Stomach (tissue), 9 donors: ENCODE data around the gene ITIH1. TPM values are rescaled to one million over a fixed set of nuclear protein-coding genes. Genes with fewer than 3 reads are reported as not detected.

ENCODE experiments used
- DNase-seq, 2 donors: peaks; one replicate each; pipeline versions ENCODE4 v3.0.0 to v3.0.0-alpha.2; 2013 to 2019
- H3K27ac ChIP-seq, 5 donors: fragments of 200-600 bp in 4 of 5; sonication (generic) in 4 of 5; one replicate each; pipeline ENCODE4 v1.5.1; 2013 to 2019; ENCODE audit warnings: mild to moderate bottlenecking in 1 of 5, moderate library complexity in 1 of 5
- H3K27me3 ChIP-seq, 3 donors: fragments of 200-600 bp; sonication (generic); one replicate each; pipeline ENCODE4 v1.5.1; 2017 to 2019; ENCODE audit warnings: mixed run types in 1 of 3
- H3K36me3 ChIP-seq, 4 donors: fragments of 200-600 bp; sonication (generic); 1 replicate in 3 of 4; 2 replicates in 1 of 4; pipeline ENCODE4 v1.5.1; 2016 to 2019
- H3K4me1 ChIP-seq, 4 donors: fragments of 200-600 bp; sonication (generic); one replicate each; pipeline ENCODE4 v1.5.1; 2016 to 2019
- H3K4me3 ChIP-seq, 4 donors: fragments of 200-600 bp; sonication (generic) in 3 of 4; one replicate each; pipeline ENCODE4 v1.5.1; 2016 to 2019; ENCODE audit warnings: mild to moderate bottlenecking in 1 of 4
- H3K9me3 ChIP-seq, 4 donors: fragments of 200-600 bp; sonication (generic); one replicate each; pipeline ENCODE4 v1.5.1; 2016 to 2019
- CTCF ChIP-seq, 7 experiments: fragments of 450-650 bp in 4 of 7; fragments of 200-600 bp in 3 of 7; sonication (generic) in 3 of 7; IDR thresholded peaks; one replicate each; pipeline ENCODE4 v1.5.1; 2016 to 2019; ENCODE audit warnings: antibody characterized with exemption in 7 of 7, control low read depth in 2 of 7, mild to moderate bottlenecking in 1 of 7
- EP300 ChIP-seq: sonication (generic); formaldehyde crosslinking; IDR thresholded peaks from one replicate; pipeline ENCODE4 v1.6.1; 2017; ENCODE audit warnings: antibody characterized with exemption
- POLR2A ChIP-seq, 4 donors: fragments of 450-650 bp; IDR thresholded peaks; one replicate each; pipeline ENCODE4 v1.6.1; 2016; ENCODE audit warnings: antibody characterized with exemption in 4 of 4, control low read depth in 2 of 4, mild to moderate bottlenecking in 1 of 4, moderate library complexity in 1 of 4
- POLR2AphosphoS5 ChIP-seq, 3 donors: sonication (generic); formaldehyde crosslinking; IDR thresholded peaks; one replicate each; pipeline ENCODE4 v1.6.1; 2016; ENCODE audit warnings: antibody characterized with exemption in 3 of 3
- WGBS, 5 donors: extraction: QIAGEN DNeasy Blood & Tissue Kit in 3 of 5; methylation state at CpG; one replicate each; pipeline versions ENCODE4 v1.1.5 to v1.1.7; 2013 to 2018; 5-methylcytosine and 5-hydroxymethylcytosine counted together
- intact Hi-C: fragments of 100-400 bp; cut with DNase I; formaldehyde crosslinking; loops from one replicate; pipeline ENCODE4 v1.15.1; 2023; ENCODE audit warnings: low total_unique reads
- polyA plus RNA-seq, 3 donors: library from polyadenylated mRNA; stranded (reverse); fragments of 200-250 nt; gene quantifications; one replicate each; pipeline ENCODE4 v1.2.3, GENCODE V29; 2013
- total RNA-seq, 5 donors: library from RNA; depleted of rRNA; stranded (reverse); fragments of >200 nt; gene quantifications; one replicate each; pipeline versions ENCODE4 v1.1.0 to v1.2.3, GENCODE V29; 2014 to 2016
- donor health status: healthy with polysubstance abuse.
- donor health status: Bipolar disorder and iron deficiency.
- donor health status: healthy.

ITIH1 gene
- total and polyA plus RNA-seq, 8 donors = 1.9 TPM; not detected in 7

GRCh38 chr3:52811452-52812011 is 34.1 kb downstream of the ITIH1 start:
- Histone ChIP-seq H3K4me3 (no peak overlapping the region), H3K9me3 (no peaks in the 10 kb centered on the region), H3K36me3 (no peaks in the 10 kb centered on the region), H3K27ac (no peak overlapping the region), H3K27me3 (no peaks in the 10 kb centered on the region), H3K4me1 (no peaks in the 10 kb centered on the region)
- DNase-seq = no peak
- intact Hi-C loops = no loop called here
- no peak for TF ChIP-seq CTCF (IDR thresholded peaks at IDR 0.05)
- no peak for TF ChIP-seq POLR2AphosphoS5 (IDR thresholded peaks at IDR 0.05)
- no peak for TF ChIP-seq EP300
- TF ChIP-seq POLR2A (IDR thresholded peaks at IDR 0.05) = no peak
- WGBS, 5 donors = 67 to 79% (median 75%) methylated on average over 7 of the region's 7 CpGs

- no peaks in the 10 kb centered on the region for H3K36me3 ChIP-seq
- H3K27ac ChIP-seq = no peak overlapping the region
- WGBS, 5 donors = 81 to 96% (median 85%) methylated on average over 5 to 8 of the region's 8 CpGs
- H3K4me3 ChIP-seq = no peak overlapping the region
- intact Hi-C loops = no loop called here
- no peaks in the 10 kb centered on the region for H3K27me3 ChIP-seq
- H3K4me1 ChIP-seq = no peaks in the 10 kb centered on the region
- TF ChIP-seq POLR2AphosphoS5 (IDR thresholded peaks at IDR 0.05) = no peak
- TF ChIP-seq POLR2A (IDR thresholded peaks at IDR 0.05) = no peak
- TF ChIP-seq EP300 = no peak
- no peak for TF ChIP-seq CTCF (IDR thresholded peaks at IDR 0.05)
- H3K9me3 ChIP-seq = no peaks in the 10 kb centered on the region
- DNase-seq = no peak
Measured at GRCh38 chr3:52813810-52814209, 36.4 kb downstream of the ITIH1 start.

GRCh38 chr3:52816199-52816598 is 38.8 kb downstream of the ITIH1 start:
- no peak for DNase-seq
- peaks cover 0 to 12% (median 4%) of the 10 kb centered on the region in 4 donors for H3K36me3 ChIP-seq
- WGBS, 5 donors = 84 to 97% (median 89%) methylated on average over 5 to 6 of the region's 6 CpGs

GRCh38 chr3:52816654-52817053 is 39.3 kb downstream of the ITIH1 start:
- intact Hi-C loops = no loop called here
- Histone ChIP-seq H3K27me3 (no peaks in the 10 kb centered on the region), H3K4me1 (no peaks in the 10 kb centered on the region), H3K27ac (no peak overlapping the region), H3K4me3 (no peak overlapping the region), H3K9me3 (no peaks in the 10 kb centered on the region), H3K36me3 (peaks cover 0 to 12% (median 4%) of the 10 kb centered on the region in 4 donors)
- DNase-seq = no peak
- WGBS, 5 donors = 88 to 100% (median 94%) methylated on average over 8 to 10 of the region's 10 CpGs
- no peak for TF ChIP-seq POLR2AphosphoS5 (IDR thresholded peaks at IDR 0.05)

More at GRCh38 chr3:52816199-52816598, 38.8 kb downstream of the ITIH1 start:
- Histone ChIP-seq H3K4me1 (no peaks in the 10 kb centered on the region), H3K4me3 (no peak overlapping the region), H3K27me3 (no peaks in the 10 kb centered on the region), H3K27ac (no peak overlapping the region), H3K9me3 (no peaks in the 10 kb centered on the region)
- TF ChIP-seq POLR2AphosphoS5 (IDR thresholded peaks at IDR 0.05) (no peak), CTCF (IDR thresholded peaks at IDR 0.05) (no peak), POLR2A (IDR thresholded peaks at IDR 0.05) (no peak), EP300 (no peak)
- intact Hi-C loops = no loop called here

- intact Hi-C loops = no loop called here
- no peak for DNase-seq
- no peaks in the 10 kb centered on the region for H3K27me3 ChIP-seq
- TF ChIP-seq POLR2A (IDR thresholded peaks at IDR 0.05) = no peak
- TF ChIP-seq POLR2AphosphoS5 (IDR thresholded peaks at IDR 0.05) = no peak
- no peak for TF ChIP-seq CTCF (IDR thresholded peaks at IDR 0.05)
- TF ChIP-seq EP300 = no peak
- H3K4me1 ChIP-seq = no peaks in the 10 kb centered on the region
- peaks cover 0 to 12% (median 4%) of the 10 kb centered on the region in 4 donors for H3K36me3 ChIP-seq
- no peaks in the 10 kb centered on the region for H3K9me3 ChIP-seq
- no peak overlapping the region for H3K27ac ChIP-seq
- 94 to 100% (median 96%) methylated on average over 3 to 10 of the region's 10 CpGs for WGBS, 5 donors
- H3K4me3 ChIP-seq = no peak overlapping the region
Measured at GRCh38 chr3:52817221-52817620, 39.8 kb downstream of the ITIH1 start.
